ENCODE results near the gene NBAS.

The NBAS gene

DNA sequence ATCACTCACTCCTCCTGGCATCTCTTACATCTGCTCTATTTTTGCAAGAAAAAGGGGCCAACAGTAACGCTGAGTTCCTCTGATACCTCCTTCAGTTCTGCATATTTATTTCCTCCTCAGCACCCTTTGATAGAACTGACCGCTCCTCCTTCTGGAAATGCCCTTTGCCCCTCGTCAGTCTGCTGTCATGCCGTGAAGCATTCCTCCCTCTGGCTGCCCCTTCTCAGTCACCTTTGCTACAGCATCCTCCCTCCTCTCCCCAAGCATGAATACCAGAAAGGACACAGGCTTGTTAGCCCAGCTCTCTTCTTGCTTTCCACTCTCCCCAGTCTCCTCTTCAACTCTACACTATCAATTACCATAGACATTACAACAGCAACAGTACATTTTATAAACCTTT is 135.4 kb downstream of the NBAS start:
- Histone ChIP-seq H3K4me1 (ENCODE audit: control extremely low read depth in 1 of 4, control insufficient read depth in 4 of 4, insufficient read depth in 4 of 4, low read length in 3 of 4) (no peaks in the 10 kb centered on the region), H3K27me3 (replicated peaks in 2 of 5; ENCODE audit: control insufficient read depth in 4 of 5, insufficient read depth in 5 of 5, low read length in 4 of 5) (no peaks in the 10 kb centered on the region), H3K27ac (ENCODE audit: insufficient read depth in 1 of 2, low read depth in 1 of 2, low read length in 2 of 2, poor library complexity in 1 of 2, severe bottlenecking in 2 of 2) (no peak overlapping the region), H3K4me3 (ENCODE audit: control insufficient read depth in 1 of 7, extremely low read depth in 1 of 7, insufficient read depth in 4 of 7, low read depth in 2 of 7, low read length in 6 of 7) (no peak overlapping the region), H3K36me3 (ENCODE audit: control insufficient read depth in 4 of 4, insufficient read depth in 4 of 4, low read length in 3 of 4) (peaks cover 3 to 11% (median 3%) of the 10 kb centered on the region in 4 experiments), H3K9me3 (ENCODE audit: control extremely low read depth in 1 of 5, control insufficient read depth in 4 of 5, insufficient read depth in 2 of 5, low read depth in 1 of 5, low read length in 4 of 5) (no peaks in the 10 kb centered on the region)
- 87% methylated on average over 4 of the region's 4 CpGs for WGBS (ENCODE audit: insufficient coverage)
- DNase-seq, result no peak
- CTCF ChIA-PET, result interaction anchor here (1.1 to 1.5 kb wide), 2 partner anchors 11 to 12 kb away, joined by 3 to 5 read pairs; no protein-coding TSS in a partner anchor
- POLR2A ChIA-PET, result no interaction called here

DNA sequence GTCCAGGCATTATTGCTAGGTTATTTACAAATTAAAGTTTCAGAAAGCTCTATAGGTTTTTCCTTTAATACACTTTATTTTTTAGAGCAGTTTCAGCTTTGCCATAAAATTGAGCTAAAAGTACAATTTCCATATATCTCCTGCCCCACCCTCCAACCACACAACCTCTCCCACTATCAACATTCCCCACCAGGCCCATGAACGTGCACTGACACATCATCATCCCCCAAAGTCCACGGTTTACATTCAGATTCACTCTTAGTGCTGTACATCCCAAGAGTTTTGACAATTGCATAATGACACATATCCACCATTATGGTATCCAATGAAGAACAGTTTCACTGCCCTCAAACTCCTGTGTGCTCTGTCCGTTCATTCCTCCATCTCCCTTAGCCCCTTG is 139.4 kb downstream of the NBAS start:
- ChIA-PET CTCF (interaction anchor here (0.7 kb wide), 1 partner anchor 283 kb away, joined by 3 read pairs; no protein-coding TSS in a partner anchor), POLR2A (no interaction called here)
- 100% methylated on average over 3 of the region's 3 CpGs for WGBS (ENCODE audit: insufficient coverage)
- H3K36me3 ChIP-seq (ENCODE audit: control insufficient read depth in 4 of 4, insufficient read depth in 4 of 4, low read length in 3 of 4), result peaks cover under 1 to 17% (median 4%) of the 10 kb centered on the region in 4 experiments
- no peak for DNase-seq
- no peak overlapping the region for H3K4me3 ChIP-seq (ENCODE audit: control insufficient read depth in 1 of 7, extremely low read depth in 1 of 7, insufficient read depth in 4 of 7, low read depth in 2 of 7, low read length in 6 of 7)
- H3K4me1 ChIP-seq (ENCODE audit: control extremely low read depth in 1 of 4, control insufficient read depth in 4 of 4, insufficient read depth in 4 of 4, low read length in 3 of 4), result no peaks in the 10 kb centered on the region
- no peaks in the 10 kb centered on the region for H3K9me3 ChIP-seq (ENCODE audit: control extremely low read depth in 1 of 5, control insufficient read depth in 4 of 5, insufficient read depth in 2 of 5, low read depth in 1 of 5, low read length in 4 of 5)
- H3K27me3 ChIP-seq (replicated peaks in 2 of 5; ENCODE audit: control insufficient read depth in 4 of 5, insufficient read depth in 5 of 5, low read length in 4 of 5), result no peaks in the 10 kb centered on the region
- H3K27ac ChIP-seq (ENCODE audit: insufficient read depth in 1 of 2, low read depth in 1 of 2, low read length in 2 of 2, poor library complexity in 1 of 2, severe bottlenecking in 2 of 2), result no peak overlapping the region

DNA sequence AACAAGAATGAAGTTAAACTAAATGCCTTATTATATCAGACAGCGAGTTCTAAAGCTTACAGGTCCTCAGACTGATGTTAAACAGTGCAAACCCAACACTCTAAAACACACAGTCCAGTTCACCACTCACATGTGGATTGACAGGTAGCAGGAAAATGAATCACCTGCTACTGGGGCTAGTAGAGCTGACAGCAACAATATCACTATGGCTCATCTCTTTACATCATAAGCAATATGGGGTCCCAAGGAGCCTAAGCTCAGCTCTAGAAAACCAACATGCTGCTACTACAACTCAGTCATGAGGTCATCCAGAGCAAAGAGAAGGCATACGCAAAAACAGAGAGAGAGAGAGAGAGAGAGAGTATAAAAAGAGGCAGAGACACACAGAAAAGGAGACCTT is 145.4 kb downstream of the NBAS start:
- Histone ChIP-seq H3K4me3 (ENCODE audit: control insufficient read depth in 1 of 7, extremely low read depth in 1 of 7, insufficient read depth in 4 of 7, low read depth in 2 of 7, low read length in 6 of 7) (no peak overlapping the region), H3K36me3 (ENCODE audit: control insufficient read depth in 4 of 4, insufficient read depth in 4 of 4, low read length in 3 of 4) (peaks cover 11 to 23% (median 16%) of the 10 kb centered on the region in 4 experiments), H3K27me3 (replicated peaks in 2 of 5; ENCODE audit: control insufficient read depth in 4 of 5, insufficient read depth in 5 of 5, low read length in 4 of 5) (no peaks in the 10 kb centered on the region), H3K4me1 (ENCODE audit: control extremely low read depth in 1 of 4, control insufficient read depth in 4 of 4, insufficient read depth in 4 of 4, low read length in 3 of 4) (no peaks in the 10 kb centered on the region), H3K9me3 (ENCODE audit: control extremely low read depth in 1 of 5, control insufficient read depth in 4 of 5, insufficient read depth in 2 of 5, low read depth in 1 of 5, low read length in 4 of 5) (no peaks in the 10 kb centered on the region), H3K27ac (ENCODE audit: insufficient read depth in 1 of 2, low read depth in 1 of 2, low read length in 2 of 2, poor library complexity in 1 of 2, severe bottlenecking in 2 of 2) (no peak overlapping the region)
- POLR2A ChIA-PET, result no interaction called here
- no peak for DNase-seq
- CTCF ChIA-PET, result no interaction called here
- 100% methylated on average over 1 of the region's 2 CpGs for WGBS (ENCODE audit: insufficient coverage)

DNA sequence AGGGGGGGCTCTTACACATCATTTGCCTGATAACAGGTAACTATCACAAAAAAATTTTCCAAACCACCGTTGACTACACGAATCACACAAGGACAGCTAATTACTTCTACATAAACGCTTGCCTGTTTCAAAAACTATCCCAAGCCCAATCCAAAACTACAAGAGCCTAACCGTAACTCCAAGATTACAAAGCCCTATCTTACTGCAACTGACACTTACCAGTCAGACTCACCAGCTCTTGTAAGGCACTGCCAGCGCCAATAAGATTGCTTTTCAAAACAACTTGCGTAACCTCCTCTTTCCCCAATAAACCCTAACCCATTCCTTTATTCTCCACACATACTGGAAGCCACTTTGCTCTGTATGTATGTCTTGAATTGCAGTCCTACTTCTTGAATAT is 148.4 kb downstream of the NBAS start:
- WGBS (ENCODE audit: insufficient coverage), result 100% methylated on average over 4 of the region's 6 CpGs
- Histone ChIP-seq H3K9me3 (ENCODE audit: control extremely low read depth in 1 of 5, control insufficient read depth in 4 of 5, insufficient read depth in 2 of 5, low read depth in 1 of 5, low read length in 4 of 5) (peaks cover 0 to 2% (median 0%) of the 10 kb centered on the region in 5 experiments), H3K4me3 (ENCODE audit: control insufficient read depth in 1 of 7, extremely low read depth in 1 of 7, insufficient read depth in 4 of 7, low read depth in 2 of 7, low read length in 6 of 7) (no peak overlapping the region), H3K36me3 (ENCODE audit: control insufficient read depth in 4 of 4, insufficient read depth in 4 of 4, low read length in 3 of 4) (peaks cover 12 to 36% (median 18%) of the 10 kb centered on the region in 4 experiments), H3K27me3 (replicated peaks in 2 of 5; ENCODE audit: control insufficient read depth in 4 of 5, insufficient read depth in 5 of 5, low read length in 4 of 5) (no peaks in the 10 kb centered on the region), H3K27ac (ENCODE audit: insufficient read depth in 1 of 2, low read depth in 1 of 2, low read length in 2 of 2, poor library complexity in 1 of 2, severe bottlenecking in 2 of 2) (no peak overlapping the region), H3K4me1 (ENCODE audit: control extremely low read depth in 1 of 4, control insufficient read depth in 4 of 4, insufficient read depth in 4 of 4, low read length in 3 of 4) (no peaks in the 10 kb centered on the region)
- CTCF ChIA-PET, result no interaction called here
- POLR2A ChIA-PET, result no interaction called here
- DNase-seq, result no peak

DNA sequence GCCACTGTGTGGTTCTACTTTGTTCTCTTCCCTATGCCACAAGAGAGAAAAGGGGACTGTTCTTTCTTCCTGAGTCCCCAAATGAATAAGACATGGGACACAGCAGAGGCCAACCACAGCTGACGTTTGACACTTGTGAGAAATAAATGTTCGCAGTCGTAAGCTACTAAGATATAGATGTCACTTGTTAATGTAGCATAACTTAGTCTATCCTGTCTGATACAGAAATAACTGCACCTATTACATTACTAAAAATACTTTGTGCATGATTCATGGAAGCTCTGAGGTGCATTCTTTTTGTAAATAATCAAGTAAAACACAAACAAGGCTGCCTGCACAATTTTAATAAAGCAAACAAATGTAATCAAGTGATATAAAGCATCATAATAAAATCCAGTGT is 148.8 kb downstream of the NBAS start:
- no peak overlapping the region for H3K27ac ChIP-seq (ENCODE audit: insufficient read depth in 1 of 2, low read depth in 1 of 2, low read length in 2 of 2, poor library complexity in 1 of 2, severe bottlenecking in 2 of 2)
- no peaks in the 10 kb centered on the region for H3K27me3 ChIP-seq (replicated peaks in 2 of 5; ENCODE audit: control insufficient read depth in 4 of 5, insufficient read depth in 5 of 5, low read length in 4 of 5)
- peaks cover 15 to 36% (median 18%) of the 10 kb centered on the region in 4 experiments for H3K36me3 ChIP-seq (ENCODE audit: control insufficient read depth in 4 of 4, insufficient read depth in 4 of 4, low read length in 3 of 4)
- ChIA-PET POLR2A (no interaction called here), CTCF (no interaction called here)
- no peak for DNase-seq
- WGBS (ENCODE audit: insufficient coverage), result no CpG with 5 or more reads among the region's 3 CpGs
- H3K4me1 ChIP-seq (ENCODE audit: control extremely low read depth in 1 of 4, control insufficient read depth in 4 of 4, insufficient read depth in 4 of 4, low read length in 3 of 4), result no peaks in the 10 kb centered on the region
- no peak overlapping the region for H3K4me3 ChIP-seq (ENCODE audit: control insufficient read depth in 1 of 7, extremely low read depth in 1 of 7, insufficient read depth in 4 of 7, low read depth in 2 of 7, low read length in 6 of 7)
- H3K9me3 ChIP-seq (ENCODE audit: control extremely low read depth in 1 of 5, control insufficient read depth in 4 of 5, insufficient read depth in 2 of 5, low read depth in 1 of 5, low read length in 4 of 5), result peaks cover 0 to 2% (median 0%) of the 10 kb centered on the region in 5 experiments

DNA sequence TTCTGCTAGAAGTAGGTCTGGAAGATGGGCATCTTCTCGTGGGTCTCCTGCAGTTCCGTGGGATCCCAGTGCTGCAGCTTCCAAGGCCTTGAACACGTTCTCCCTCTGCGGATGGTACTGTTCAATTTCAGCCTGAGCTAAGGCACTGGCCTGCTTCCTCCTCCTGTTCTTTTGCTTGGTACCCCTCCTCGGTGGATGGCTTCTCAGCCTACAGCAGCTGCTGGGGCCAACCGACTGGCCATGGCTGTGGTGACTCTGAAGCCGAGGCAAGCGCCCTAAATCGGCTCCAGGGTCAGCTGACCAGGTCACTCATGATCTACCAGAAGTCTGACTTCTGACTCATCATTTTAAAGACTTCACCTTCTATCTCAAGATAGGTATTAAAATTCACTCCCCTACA is 150.2 kb downstream of the NBAS start:
- POLR2A ChIA-PET, result no interaction called here
- no peak for DNase-seq

DNA sequence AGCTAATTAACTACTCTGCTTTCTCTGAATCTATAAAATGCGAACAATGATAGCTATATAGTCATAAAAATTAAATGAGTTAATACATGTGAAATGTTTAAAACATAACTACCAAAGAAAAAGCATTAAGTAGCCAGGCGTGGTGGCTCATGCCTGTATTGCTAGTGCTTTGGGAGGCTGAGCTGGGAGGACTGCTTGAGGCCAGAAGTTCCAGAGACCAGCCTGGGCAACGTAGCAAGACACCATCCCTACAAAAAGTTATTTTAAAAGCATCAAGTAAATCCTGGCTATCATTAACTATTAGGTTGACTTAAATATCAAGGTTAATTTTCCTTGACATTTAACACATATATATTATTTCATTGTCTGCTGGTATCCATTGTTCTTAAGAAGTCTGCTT is 152.4 kb downstream of the NBAS start:
- CTCF ChIA-PET, result no interaction called here

More for the DNA sequence above, 150.2 kb downstream of the NBAS start:
- 99% methylated on average over 9 of the region's 9 CpGs for WGBS (ENCODE audit: insufficient coverage)
- Histone ChIP-seq H3K4me1 (ENCODE audit: control extremely low read depth in 1 of 4, control insufficient read depth in 4 of 4, insufficient read depth in 4 of 4, low read length in 3 of 4) (no peaks in the 10 kb centered on the region), H3K27me3 (replicated peaks in 2 of 5; ENCODE audit: control insufficient read depth in 4 of 5, insufficient read depth in 5 of 5, low read length in 4 of 5) (no peaks in the 10 kb centered on the region), H3K36me3 (ENCODE audit: control insufficient read depth in 4 of 4, insufficient read depth in 4 of 4, low read length in 3 of 4) (peaks cover 10 to 32% (median 15%) of the 10 kb centered on the region in 4 experiments), H3K4me3 (ENCODE audit: control insufficient read depth in 1 of 7, extremely low read depth in 1 of 7, insufficient read depth in 4 of 7, low read depth in 2 of 7, low read length in 6 of 7) (no peak overlapping the region), H3K27ac (ENCODE audit: insufficient read depth in 1 of 2, low read depth in 1 of 2, low read length in 2 of 2, poor library complexity in 1 of 2, severe bottlenecking in 2 of 2) (no peak overlapping the region), H3K9me3 (ENCODE audit: control extremely low read depth in 1 of 5, control insufficient read depth in 4 of 5, insufficient read depth in 2 of 5, low read depth in 1 of 5, low read length in 4 of 5) (peaks cover 0 to 2% (median 0%) of the 10 kb centered on the region in 5 experiments)
- CTCF ChIA-PET, result no interaction called here

More for the DNA sequence above, 152.4 kb downstream of the NBAS start:
- Histone ChIP-seq H3K27me3 (replicated peaks in 2 of 5; ENCODE audit: control insufficient read depth in 4 of 5, insufficient read depth in 5 of 5, low read length in 4 of 5) (no peaks in the 10 kb centered on the region), H3K36me3 (ENCODE audit: control insufficient read depth in 4 of 4, insufficient read depth in 4 of 4, low read length in 3 of 4) (peaks cover 2 to 25% (median 11%) of the 10 kb centered on the region in 4 experiments), H3K4me3 (ENCODE audit: control insufficient read depth in 1 of 7, extremely low read depth in 1 of 7, insufficient read depth in 4 of 7, low read depth in 2 of 7, low read length in 6 of 7) (no peak overlapping the region), H3K4me1 (ENCODE audit: control extremely low read depth in 1 of 4, control insufficient read depth in 4 of 4, insufficient read depth in 4 of 4, low read length in 3 of 4) (no peaks in the 10 kb centered on the region), H3K9me3 (ENCODE audit: control extremely low read depth in 1 of 5, control insufficient read depth in 4 of 5, insufficient read depth in 2 of 5, low read depth in 1 of 5, low read length in 4 of 5) (peaks cover 0 to 2% (median 0%) of the 10 kb centered on the region in 5 experiments), H3K27ac (ENCODE audit: insufficient read depth in 1 of 2, low read depth in 1 of 2, low read length in 2 of 2, poor library complexity in 1 of 2, severe bottlenecking in 2 of 2) (no peak overlapping the region)
- no peak for DNase-seq
- WGBS (ENCODE audit: insufficient coverage), result no CpG with 5 or more reads among the region's 3 CpGs
- POLR2A ChIA-PET, result no interaction called here

Data from common myeloid progenitor, CD34-positive (primary cell).